Left renal pelvis (tissue), 4 donors: Measurements from ENCODE around the gene BOD1L1. TPM values are rescaled to one million over a fixed set of nuclear protein-coding genes. Genes with fewer than 3 reads are reported as not detected.
"Not testable (repeated sequence)": the region's sequence is repeated elsewhere in the genome, so short reads cannot be mapped to it uniquely, and the experiment has no call there.

Experiments
- DNase-seq, 4 donors: peaks; one replicate each; pipeline ENCODE4 v3.0.0-alpha.2; 2013; ENCODE audit warnings: low read depth in 4 of 4, low spot score in 3 of 4
- polyA plus RNA-seq, 4 donors: library from polyadenylated mRNA; unstranded; fragments of 120-200 nt; gene quantifications; one replicate each; pipeline ENCODE4 v1.2.1, GENCODE V29; 2013; ENCODE audit not compliant: insufficient read length in 4 of 4

BOD1L1 gene
- polyA plus RNA-seq, 4 donors, result 51.7 to 60.2 (median 56.0) TPM

- DNase-seq, result no peak
These were observed 65.9 kb downstream of the BOD1L1 start for GRCh38 chr4:13561673-13562072.

- not testable (repeated sequence) for DNase-seq
These were observed 67.4 kb downstream of the BOD1L1 start for GRCh38 chr4:13560111-13560510.

GRCh38 chr4:13559413-13559812 is 68.1 kb downstream of the BOD1L1 start:
- no peak for DNase-seq

DNA sequence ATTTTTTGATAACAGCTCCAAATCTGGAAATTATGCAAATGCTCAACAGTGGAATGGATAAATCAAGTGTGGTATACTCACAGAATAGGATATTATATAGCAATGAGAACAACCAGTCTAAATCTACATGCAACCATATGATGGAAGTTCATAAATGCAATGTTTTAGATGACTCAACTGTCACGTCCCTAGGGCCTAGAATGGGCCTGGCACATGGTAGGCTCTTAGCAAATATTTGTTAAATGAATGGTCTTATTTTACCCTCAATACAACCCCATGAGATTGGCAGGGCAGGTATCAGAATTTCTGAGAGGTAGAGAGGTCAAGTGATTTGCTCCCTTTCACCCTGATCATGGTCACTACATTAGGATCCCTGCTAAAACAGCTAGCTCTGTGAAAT is 68.6 kb downstream of the BOD1L1 start:
- no peak for DNase-seq

- DNase-seq, result no peak
These were observed 72.2 kb downstream of the BOD1L1 start for GRCh38 chr4:13555325-13555724.

DNA sequence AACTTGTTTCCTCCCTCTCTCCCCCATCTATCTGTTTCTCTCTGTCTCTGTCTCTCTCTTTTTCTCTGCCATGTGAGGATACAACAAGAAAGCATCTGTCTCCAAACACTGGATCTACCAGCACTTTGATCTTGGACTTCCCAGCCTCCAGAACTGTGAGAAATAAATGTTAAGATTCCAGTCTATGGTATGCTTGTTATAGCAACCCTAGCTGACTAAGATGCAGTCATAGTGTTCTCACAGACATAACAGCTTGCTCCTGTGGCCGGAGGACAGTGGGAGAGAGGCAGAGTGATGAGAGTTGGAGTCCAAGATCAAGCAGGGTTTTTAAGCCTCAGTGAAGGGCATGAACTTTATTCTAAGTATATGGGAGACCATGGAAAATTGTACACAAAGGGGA is 74.4 kb downstream of the BOD1L1 start:
- no peak for DNase-seq

DNA sequence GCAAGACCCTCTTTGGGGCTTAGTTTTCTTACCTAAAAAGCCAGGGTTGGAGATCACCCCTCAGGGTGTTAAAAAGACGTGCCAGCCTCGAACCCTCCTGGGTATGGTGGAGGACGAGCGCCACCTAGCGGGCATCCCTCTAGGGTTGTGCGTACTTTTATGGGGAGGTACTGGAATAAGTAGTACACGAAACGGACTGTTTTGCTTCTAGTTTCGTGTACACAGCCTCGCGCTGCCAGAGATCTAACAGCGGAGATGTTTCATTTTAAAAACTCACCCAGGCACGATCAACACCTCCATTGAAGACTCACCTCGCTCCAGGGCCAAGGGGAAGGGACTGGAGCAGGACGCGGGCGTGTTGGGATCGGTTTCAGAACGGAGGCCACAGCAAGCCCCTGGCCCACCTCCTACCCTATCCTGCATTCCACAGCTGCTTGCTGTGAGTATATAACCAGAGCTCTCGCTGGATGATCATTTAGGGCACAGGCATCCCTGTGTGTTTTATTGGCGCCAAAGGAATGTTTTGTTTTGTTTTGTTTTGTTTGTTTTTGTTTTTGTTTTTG is 78.5 kb downstream of the BOD1L1 start:
- DNase-seq, result peak in 1 of 4 donors; percentile 65

- no peak for DNase-seq
These were observed 79.2 kb downstream of the BOD1L1 start for GRCh38 chr4:13548059-13548983.

DNA sequence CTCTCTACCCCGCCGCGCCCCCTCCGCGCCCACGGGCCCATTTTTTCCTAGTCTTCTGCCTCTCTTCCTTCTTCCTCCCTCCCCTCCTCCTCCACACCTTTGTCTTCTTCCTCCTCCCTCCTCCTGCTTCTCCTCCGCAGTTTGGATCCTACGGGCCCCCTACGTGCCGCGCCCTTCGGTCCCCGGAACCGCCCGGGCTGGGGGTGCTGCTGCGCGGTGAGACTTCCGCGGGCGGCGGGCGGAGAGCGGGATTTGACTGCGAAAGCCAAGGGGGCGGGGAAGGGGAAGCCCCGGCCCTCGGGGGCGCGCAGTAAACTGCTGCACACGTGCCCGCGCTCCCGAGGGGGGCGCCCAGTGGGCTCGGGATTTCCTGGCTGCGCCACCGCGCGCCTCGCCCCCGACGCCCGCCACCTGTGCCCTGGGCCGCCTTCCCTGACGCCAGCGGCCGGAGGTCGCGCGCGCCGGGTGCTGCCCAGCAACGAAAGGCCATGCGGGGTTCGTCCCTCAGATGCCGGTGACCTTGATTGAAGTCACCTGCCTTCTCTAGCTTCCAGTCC is 80.0 kb downstream of the BOD1L1 start:
- DNase-seq, result no peak

- no peak for DNase-seq
These were observed 80.5 kb downstream of the BOD1L1 start for GRCh38 chr4:13546941-13547484.

DNA sequence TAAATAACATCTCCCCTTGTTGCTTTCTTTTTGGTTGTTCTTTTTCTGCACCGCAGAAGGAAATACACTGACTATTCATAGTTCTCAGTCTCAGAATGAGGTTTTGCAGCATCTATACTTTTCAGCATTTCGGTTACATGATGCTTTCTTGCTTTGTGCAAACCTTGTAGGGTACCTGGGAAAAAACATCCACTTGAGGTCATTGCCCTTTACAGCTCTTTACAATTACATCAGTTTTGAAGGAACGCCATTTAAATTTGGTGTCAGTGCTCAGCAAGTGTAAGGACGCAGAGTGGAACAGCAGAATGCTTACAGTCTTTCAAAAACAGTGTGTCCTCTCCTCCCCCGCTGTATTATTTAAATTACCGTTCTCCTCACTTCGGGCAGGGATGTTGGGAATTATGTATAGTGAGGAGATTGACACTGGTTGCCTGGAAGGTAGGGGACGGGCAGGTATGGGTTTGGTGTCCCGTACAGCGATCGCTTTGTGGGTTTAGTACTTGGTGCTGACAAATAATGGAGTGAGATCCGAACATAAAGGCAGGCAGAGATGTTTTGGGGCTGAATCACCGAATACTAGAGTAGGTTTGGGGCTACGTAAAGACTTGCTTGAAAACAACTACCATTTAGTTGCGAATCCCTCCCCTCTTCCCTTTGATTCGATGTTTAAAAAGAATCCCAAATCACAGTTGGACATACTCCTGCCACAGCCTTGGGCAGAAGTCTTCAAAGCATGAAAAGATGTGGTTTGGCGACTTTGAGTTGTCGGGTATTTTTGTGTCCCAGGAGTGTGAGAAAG is 81.2 kb downstream of the BOD1L1 start:
- no peak for DNase-seq

DNA sequence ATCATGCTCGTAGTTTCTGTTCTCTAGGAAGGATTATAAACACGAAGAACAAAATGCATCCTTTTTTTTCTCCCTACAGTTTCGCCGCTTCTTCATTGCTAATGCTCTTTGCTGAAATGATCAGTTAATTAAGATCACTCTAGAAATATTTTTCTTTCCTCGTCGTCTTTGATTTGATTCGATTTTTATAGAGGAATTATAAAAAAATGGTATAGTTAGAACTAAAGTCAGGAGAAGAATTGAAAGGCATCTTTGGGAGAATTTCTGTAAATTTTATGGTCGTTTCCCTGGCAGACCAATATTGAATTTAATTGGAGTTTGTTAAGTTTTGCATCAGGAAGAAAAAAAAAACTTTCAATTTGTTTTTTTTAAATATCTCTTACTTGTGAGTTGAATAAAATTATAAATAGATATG is 82.1 kb downstream of the BOD1L1 start:
- DNase-seq, result no peak

DNA sequence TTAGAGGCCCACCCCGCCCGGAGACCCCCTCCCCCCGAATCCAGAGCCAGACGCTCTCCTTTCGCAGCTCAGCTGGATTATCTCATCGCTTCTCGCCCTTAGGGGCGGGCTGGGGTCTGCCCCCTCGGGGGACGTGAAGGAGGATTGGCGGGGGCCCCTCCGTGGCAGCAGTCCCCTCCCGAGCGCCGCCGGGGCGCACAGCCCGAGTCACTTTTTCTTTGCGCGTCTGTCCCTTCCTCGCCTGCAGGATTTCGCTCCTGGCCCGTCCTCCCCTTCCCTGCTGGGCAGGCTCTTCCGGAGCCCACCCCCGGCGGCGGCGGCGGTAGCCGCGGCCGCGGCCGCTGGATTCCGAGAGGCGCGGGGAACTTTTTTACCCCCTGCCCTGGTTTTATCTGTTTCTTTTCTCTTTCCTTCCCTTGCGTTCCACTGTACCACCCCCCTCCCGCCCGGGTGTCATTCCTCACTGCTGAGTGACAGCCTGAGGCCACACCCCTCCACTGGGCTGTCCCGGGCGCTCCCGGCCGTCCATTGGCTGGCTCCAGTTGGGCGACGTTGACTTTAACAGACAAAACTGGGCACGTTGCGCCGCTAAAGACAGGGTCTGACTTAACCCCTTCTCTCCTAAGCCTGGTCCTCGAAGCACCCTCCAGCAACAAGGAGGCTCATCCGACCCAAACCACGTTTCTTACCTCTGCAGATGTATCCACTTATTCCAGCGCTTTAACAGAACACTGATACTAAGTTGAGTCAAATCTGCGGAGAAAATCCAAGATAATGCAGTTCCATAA is 82.7 kb downstream of the BOD1L1 start:
- no peak for DNase-seq

DNA sequence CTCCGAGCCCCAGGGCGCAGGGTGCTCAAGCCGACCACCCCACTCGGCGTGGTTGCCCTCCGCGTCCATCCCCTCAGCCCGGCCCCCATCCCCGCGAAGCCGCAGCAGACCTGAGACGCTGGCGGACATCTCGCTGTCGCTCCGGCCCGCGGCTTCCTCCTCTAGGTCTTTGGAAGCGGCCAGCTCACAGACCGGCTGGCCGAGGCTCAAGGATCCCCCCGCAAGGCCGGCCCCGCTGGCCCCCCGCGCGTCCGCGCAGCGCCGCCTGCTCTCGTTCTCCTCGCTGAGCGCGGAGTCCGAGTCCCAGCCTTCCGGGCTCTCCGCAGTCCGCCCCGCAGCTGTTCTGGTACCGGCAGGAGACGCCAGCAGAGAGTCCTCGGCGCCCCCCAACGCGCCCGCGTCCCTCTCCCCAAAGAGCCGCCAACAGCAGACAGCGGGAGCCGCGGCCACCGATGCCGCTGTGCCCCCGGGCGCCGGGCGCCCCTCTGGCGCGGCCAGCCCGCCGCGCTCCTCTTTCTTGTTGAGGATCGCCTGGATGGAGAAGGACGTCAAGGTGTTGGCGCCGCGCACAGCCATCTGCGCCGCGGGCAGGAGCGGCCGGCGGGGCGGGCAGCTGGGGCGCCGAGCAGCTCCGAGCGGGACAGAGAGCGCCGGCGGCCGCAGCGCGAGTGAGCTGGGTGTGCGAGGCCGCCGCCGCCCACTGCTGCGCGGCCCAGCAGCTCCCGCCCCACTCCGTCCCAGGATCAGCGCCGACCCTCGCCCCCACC is 83.5 kb downstream of the BOD1L1 start, which contains the start of gene NKX3-2:
Gene NKX3-2, minus strand, starts transcription at position 670 of the 767 bp plus-strand sequence. Its CDS starts 94 bp downstream, at position 576.
- DNase-seq, result no peak

DNA sequence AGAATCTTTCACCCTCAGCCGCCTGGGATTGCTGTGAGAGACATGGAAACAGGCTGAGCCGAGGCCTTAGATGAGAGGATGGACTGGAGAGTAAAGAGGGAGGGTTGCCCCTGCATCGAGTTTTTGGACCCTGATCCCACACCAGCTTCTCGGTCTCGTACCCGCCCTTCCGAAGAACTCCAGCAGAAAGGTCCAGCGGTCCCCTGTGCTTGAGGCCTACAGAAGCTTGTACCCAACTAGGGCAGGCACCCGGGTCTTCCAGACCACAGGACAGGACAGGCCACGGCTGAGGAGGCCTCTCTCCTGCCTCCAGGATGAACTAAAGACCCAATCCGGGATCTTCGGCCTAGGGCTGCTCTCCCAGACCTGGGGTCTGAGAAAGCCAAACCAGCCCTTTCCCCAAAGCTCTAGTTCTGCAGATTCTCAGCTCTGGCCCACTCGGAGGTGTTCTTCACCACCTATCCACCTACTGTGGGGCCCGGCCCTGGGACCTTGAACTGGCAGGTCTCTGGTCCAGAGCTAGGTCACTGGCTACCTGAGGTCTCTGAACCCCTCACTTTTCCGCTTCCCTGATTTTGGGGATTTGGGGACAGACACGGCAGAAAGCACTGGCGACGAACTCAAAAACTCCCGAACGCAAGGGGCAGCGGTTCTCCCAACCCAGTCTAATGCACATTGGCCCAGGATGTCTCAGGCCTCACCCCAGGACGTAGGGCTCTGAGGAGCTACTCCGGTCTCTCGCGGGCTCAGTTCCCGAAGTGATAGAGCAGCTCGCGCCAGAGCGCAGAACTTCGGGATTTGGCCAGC is 84.3 kb downstream of the BOD1L1 start:
- DNase-seq, result no peak

DNA sequence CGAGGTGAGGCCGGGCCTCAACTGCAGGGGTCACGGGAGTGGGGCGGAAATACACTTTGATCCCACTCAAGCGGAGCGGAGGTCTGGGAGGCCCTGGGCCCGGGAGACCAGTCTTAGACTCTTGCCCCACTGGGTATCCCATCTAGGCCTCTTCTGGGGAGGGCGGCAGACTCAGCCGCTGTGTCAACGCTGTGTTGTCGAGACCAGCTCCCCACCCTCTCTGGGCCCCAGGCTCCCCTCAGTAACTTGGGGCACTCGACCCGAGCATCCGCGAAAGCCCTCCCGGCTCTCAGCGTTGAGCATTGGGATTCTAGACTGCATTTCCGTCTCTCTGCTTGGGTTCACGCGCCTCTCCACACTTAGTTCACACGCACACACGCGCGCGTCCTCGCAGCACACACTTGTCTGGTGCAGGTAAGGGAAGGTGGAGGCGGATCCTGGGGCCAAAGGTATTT is 84.9 kb downstream of the BOD1L1 start:
- no peak for DNase-seq

DNA sequence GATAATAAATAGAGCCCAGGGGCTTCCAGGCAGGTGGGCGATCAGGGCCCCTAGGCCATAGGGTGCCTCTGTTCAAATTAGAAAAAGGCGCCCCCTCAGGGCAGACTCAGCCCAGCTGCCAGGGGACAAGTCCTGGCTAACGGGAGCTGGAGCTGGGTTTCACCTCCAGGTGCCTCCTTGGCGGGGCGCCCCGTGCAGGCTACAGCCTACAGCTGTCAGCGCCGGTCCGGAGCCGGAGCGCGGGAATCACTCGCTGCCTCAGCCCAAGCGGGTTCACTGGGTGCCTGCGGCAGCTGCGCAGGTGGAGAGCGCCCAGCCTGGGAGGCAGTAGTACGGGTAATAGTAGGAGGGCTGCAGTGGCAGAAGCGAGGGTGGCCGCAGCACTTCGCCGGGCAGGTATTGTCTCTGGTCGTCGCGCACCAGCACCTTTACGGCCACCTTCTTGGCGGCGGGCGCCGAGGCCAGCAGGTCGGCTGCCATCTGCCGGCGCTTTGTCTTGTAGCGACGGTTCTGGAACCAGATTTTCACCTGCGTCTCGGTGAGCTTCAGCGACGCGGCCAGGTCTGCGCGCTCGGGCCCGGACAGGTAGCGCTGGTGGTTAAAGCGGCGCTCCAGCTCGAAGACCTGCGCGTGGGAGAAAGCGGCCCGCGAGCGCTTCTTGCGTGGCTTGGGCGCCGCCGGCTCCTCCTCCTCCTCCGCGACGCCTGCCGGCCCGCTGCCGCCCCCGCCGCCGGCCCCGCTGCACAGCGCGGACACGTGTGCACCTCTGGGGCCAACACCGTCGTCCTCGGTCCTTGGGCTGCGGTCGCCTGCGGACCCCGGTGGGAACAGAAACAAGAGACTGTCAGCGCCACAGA is 85.6 kb downstream of the BOD1L1 start:
- no peak for DNase-seq
